Caco-2 (cell line): ENCODE data around the gene C1QA. TPM values are rescaled to one million over a fixed set of nuclear protein-coding genes. Genes with fewer than 3 reads are reported as not detected.
A peak's percentile ranks its signal among the peaks of the same experiment; 100 is the strongest.

Experiments
- BruUV-seq: library from RNA; stranded (reverse); fragments of 400-500 nt; replicated peaks from 2 replicates; lab custom pipeline; 2021; lab: Mats Ljungman, UMichigan
- CTCF ChIA-PET: fragments of 300-600 bp; sonication (Branson Sonifier 250); formaldehyde crosslinking; loops from one replicate; lab custom pipeline; 2022; ENCODE audit warnings: antibody characterized with exemption; lab: Charles Lee
- POLR2A ChIA-PET: fragments of 300-600 bp; sonication (Branson Sonifier 250); formaldehyde crosslinking; loops from one replicate; lab custom pipeline; 2022; ENCODE audit warnings: antibody characterized with exemption; lab: Charles Lee
- DNase-seq, 2 experiments: peaks; one replicate each; pipeline versions ENCODE4 v3.0.0 to v3.0.0-alpha.2; 2020 to 2022
- H3K27me3 ChIP-seq: replicated peaks from 2 replicates; pipeline ENCODE4 v1.6.0; 2011; ENCODE audit warnings: low read length; ENCODE audit not compliant: control insufficient read depth, insufficient read depth
- H3K36me3 ChIP-seq: 2 replicates; pipeline ENCODE4 v1.5.1; 2011; ENCODE audit warnings: low read length; ENCODE audit not compliant: control insufficient read depth, insufficient read depth
- H3K4me1 ChIP-seq: fragments of 250-450 bp; sonication (Bioruptor Pico); 2 replicates; pipeline ENCODE4 v1.5.1; 2020; ENCODE audit warnings: mild to moderate bottlenecking
- H3K4me3 ChIP-seq: 2 replicates; pipeline ENCODE4 v1.5.1; 2011; ENCODE audit warnings: low read depth, mild to moderate bottlenecking, control low read depth, low read length
- H3K9me3 ChIP-seq: fragments of 250-450 bp; sonication (Bioruptor Pico); 2 replicates; pipeline ENCODE4 v1.5.1; 2020; ENCODE audit warnings: mild to moderate bottlenecking, moderate library complexity
- H3K27ac Mint-ChIP-seq: one replicate; pipeline ENCODE4 v1.8.0; 2022; ENCODE audit warnings: mixed read lengths; ENCODE audit not compliant: unreplicated experiment
- H3K27me3 Mint-ChIP-seq: one replicate; pipeline ENCODE4 v1.8.0; 2022; ENCODE audit warnings: mixed read lengths; ENCODE audit not compliant: insufficient read depth, unreplicated experiment
- H3K36me3 Mint-ChIP-seq: one replicate; pipeline ENCODE4 v1.8.0; 2022; ENCODE audit warnings: mild to moderate bottlenecking, mixed read lengths; ENCODE audit not compliant: insufficient read depth, unreplicated experiment
- H3K4me1 Mint-ChIP-seq: one replicate; pipeline ENCODE4 v1.8.0; 2022; ENCODE audit warnings: low read depth, mixed read lengths; ENCODE audit not compliant: unreplicated experiment
- H3K4me3 Mint-ChIP-seq: one replicate; pipeline ENCODE4 v1.8.0; 2022; ENCODE audit warnings: mild to moderate bottlenecking, moderate library complexity, mixed read lengths; ENCODE audit not compliant: unreplicated experiment
- H3K9me3 Mint-ChIP-seq: one replicate; pipeline ENCODE4 v1.8.0; 2022; ENCODE audit warnings: mixed read lengths; ENCODE audit not compliant: unreplicated experiment
- intact Hi-C: fragments of 100-400 bp; cut with micrococcal nuclease; formaldehyde crosslinking; loops from one replicate; pipeline ENCODE4 v1.10.0; 2022; ENCODE audit not compliant: unreplicated experiment
- total RNA-seq: library from RNA; stranded (reverse); gene quantifications from 2 replicates; pipeline ENCODE4 v1.2.3, GENCODE V29; 2022
- TF ChIP-seq, protein P1 (sequence below), 2 experiments: fragments of 200-600 bp in 1 of 2; IDR thresholded peaks; 1 replicate in 1 of 2; 2 replicates in 1 of 2; pipeline versions ENCODE4 v1.5.1 to v1.8.0; 2011 to 2022; ENCODE audit warnings: antibody characterized with exemption in 1 of 2, control low read depth in 1 of 2, inconsistent platforms in 1 of 2, low read depth in 1 of 2, low read length in 1 of 2, mild to moderate bottlenecking in 1 of 2, moderate library complexity in 1 of 2; ENCODE audit not compliant: insufficient read depth in 1 of 2, severe bottlenecking in 1 of 2, unreplicated experiment in 1 of 2

The C1QA gene
- total RNA-seq, 1 experiment from 2014 or later = not detected

DNA sequence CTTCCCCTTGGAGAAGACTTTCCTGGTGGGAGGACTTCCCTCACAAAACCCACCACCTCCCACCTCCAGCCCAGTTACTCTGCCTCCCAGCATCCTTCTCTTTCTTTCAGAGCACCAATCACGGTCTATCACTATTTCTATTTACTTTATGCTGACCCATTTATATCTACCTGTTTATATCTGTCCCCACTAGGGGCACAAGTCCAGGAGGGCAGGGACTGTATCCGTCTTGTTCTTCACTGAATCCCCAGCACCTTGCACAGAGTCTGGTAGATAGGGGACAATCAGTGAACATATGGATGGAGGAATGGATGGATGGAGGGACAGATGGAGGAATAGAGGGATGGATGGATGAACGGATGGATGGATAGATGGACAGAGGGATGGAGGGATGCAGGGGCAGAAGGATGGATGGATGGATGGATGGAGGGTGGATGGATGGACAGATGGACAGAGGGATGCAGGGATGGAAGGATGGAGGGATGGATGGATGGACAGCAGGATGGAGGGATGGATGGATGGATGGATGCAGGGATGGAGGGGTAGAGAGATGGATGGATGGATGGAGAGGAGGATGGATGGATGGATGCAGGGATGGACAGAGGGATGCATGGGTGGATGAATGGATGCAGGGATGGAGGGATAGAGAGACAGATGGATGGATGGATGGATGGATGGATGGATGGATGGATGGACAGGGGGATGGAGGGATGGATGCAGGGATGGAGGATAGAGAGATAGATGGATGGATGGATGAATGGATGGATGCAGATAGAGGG, 22.1 kb downstream of the C1QA start:
- Mint-ChIP-seq H3K27me3 (peaks cover 10% of the 10 kb centered on the region), H3K4me1 (no peaks in the 10 kb centered on the region), H3K36me3 (no peaks in the 10 kb centered on the region), H3K4me3 (no peak overlapping the region), H3K27ac (no peak overlapping the region), H3K9me3 (no peaks in the 10 kb centered on the region)
- Histone ChIP-seq H3K4me3 (no peak overlapping the region), H3K27me3 (no peaks in the 10 kb centered on the region), H3K4me1 (no peaks in the 10 kb centered on the region), H3K36me3 (no peaks in the 10 kb centered on the region), H3K9me3 (no peaks in the 10 kb centered on the region)
- intact Hi-C loops = no loop called here
- CTCF ChIA-PET = no interaction called here
- BruUV-seq = no TSS peak
- DNase-seq = no peak
- TF ChIP-seq, protein P1, sequence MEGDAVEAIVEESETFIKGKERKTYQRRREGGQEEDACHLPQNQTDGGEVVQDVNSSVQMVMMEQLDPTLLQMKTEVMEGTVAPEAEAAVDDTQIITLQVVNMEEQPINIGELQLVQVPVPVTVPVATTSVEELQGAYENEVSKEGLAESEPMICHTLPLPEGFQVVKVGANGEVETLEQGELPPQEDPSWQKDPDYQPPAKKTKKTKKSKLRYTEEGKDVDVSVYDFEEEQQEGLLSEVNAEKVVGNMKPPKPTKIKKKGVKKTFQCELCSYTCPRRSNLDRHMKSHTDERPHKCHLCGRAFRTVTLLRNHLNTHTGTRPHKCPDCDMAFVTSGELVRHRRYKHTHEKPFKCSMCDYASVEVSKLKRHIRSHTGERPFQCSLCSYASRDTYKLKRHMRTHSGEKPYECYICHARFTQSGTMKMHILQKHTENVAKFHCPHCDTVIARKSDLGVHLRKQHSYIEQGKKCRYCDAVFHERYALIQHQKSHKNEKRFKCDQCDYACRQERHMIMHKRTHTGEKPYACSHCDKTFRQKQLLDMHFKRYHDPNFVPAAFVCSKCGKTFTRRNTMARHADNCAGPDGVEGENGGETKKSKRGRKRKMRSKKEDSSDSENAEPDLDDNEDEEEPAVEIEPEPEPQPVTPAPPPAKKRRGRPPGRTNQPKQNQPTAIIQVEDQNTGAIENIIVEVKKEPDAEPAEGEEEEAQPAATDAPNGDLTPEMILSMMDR (IDR thresholded peaks at IDR 0.05; ENCODE audit: insufficient read depth in 1 of 2, low read depth in 1 of 2, low read length in 1 of 2, severe bottlenecking in 1 of 2, unreplicated experiment in 1 of 2) = peak in 1 of 2 experiments; percentile 4
- POLR2A ChIA-PET = no interaction called here

DNA sequence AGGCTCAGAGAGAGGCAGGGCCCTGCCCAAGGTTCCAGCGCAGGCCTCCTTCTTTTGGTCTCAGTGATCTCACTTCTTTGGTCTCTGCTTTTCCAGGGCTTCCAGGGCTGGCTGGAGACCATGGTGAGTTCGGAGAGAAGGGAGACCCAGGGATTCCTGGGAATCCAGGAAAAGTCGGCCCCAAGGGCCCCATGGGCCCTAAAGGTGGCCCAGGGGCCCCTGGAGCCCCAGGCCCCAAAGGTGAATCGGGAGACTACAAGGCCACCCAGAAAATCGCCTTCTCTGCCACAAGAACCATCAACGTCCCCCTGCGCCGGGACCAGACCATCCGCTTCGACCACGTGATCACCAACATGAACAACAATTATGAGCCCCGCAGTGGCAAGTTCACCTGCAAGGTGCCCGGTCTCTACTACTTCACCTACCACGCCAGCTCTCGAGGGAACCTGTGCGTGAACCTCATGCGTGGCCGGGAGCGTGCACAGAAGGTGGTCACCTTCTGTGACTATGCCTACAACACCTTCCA, 24.4 kb downstream of the C1QA start:
- Histone ChIP-seq H3K4me3 (no peak overlapping the region), H3K36me3 (no peaks in the 10 kb centered on the region), H3K9me3 (no peaks in the 10 kb centered on the region), H3K4me1 (no peaks in the 10 kb centered on the region), H3K27me3 (no peaks in the 10 kb centered on the region)
- no peak for DNase-seq
- Mint-ChIP-seq H3K27me3 (peaks cover 10% of the 10 kb centered on the region), H3K4me1 (no peaks in the 10 kb centered on the region), H3K36me3 (no peaks in the 10 kb centered on the region), H3K9me3 (no peaks in the 10 kb centered on the region), H3K4me3 (no peak overlapping the region), H3K27ac (no peak overlapping the region)
- intact Hi-C loops = no loop called here
- TF ChIP-seq, protein P1 (IDR thresholded peaks at IDR 0.05; ENCODE audit: insufficient read depth in 1 of 2, low read depth in 1 of 2, low read length in 1 of 2, severe bottlenecking in 1 of 2, unreplicated experiment in 1 of 2) = no peak
- BruUV-seq = no TSS peak
- ChIA-PET CTCF (no interaction called here), POLR2A (no interaction called here)

DNA sequence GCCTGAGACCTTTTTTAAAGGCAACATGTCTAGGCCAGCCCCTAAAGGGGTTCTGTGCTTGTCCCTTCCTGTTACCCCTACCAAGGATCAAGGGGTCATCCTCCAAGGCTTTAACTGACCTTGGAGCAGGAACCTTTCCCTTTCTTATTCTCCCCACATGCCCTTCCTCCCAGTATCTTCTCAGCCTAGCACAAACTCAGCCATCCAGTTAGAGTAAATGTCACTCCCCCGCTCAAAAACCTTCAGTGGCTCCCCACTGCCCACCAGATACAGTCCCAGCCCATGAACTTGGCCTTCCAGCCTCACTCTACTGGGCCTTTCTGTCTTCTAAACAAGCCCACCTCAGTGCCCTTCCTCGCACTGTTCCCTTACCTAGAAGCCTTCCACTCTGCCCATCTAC, 25.5 kb downstream of the C1QA start:
- Histone ChIP-seq H3K27me3 (no peaks in the 10 kb centered on the region), H3K36me3 (no peaks in the 10 kb centered on the region), H3K9me3 (no peaks in the 10 kb centered on the region), H3K4me1 (no peaks in the 10 kb centered on the region), H3K4me3 (no peak overlapping the region)
- TF ChIP-seq, protein P1 (IDR thresholded peaks at IDR 0.05; ENCODE audit: insufficient read depth in 1 of 2, low read depth in 1 of 2, low read length in 1 of 2, severe bottlenecking in 1 of 2, unreplicated experiment in 1 of 2) = no peak
- no peak for DNase-seq
- POLR2A ChIA-PET = no interaction called here
- H3K4me1 Mint-ChIP-seq = no peaks in the 10 kb centered on the region
- H3K27ac Mint-ChIP-seq = no peak overlapping the region
- CTCF ChIA-PET = interaction anchor here (0.7 kb wide), 1 partner anchor 43 kb away, joined by 3 read pairs; no protein-coding TSS in a partner anchor
- no peaks in the 10 kb centered on the region for H3K9me3 Mint-ChIP-seq
- no peaks in the 10 kb centered on the region for H3K36me3 Mint-ChIP-seq
- peaks cover 6% of the 10 kb centered on the region for H3K27me3 Mint-ChIP-seq
- no peak overlapping the region for H3K4me3 Mint-ChIP-seq
- no TSS peak for BruUV-seq
- intact Hi-C loops = no loop called here
